ENCODE measurements around the gene PAEP.
A peak's percentile ranks its signal among the peaks of the same experiment; 100 is the strongest.
"Not testable (repeated sequence)": the region's sequence is repeated elsewhere in the genome, so short reads cannot be mapped to it uniquely, and the experiment has no call there.

The PAEP gene

GRCh38 chr9:135521608-135522095 lies 39.9 kb upstream of the PAEP start:
- no peak for TF ChIP-seq JUND (IDR thresholded peaks at IDR 0.05; ENCODE audit: low read depth)
- in situ Hi-C loops (cut with HindIII; ENCODE audit: low pct_unique_long_range_greater_than_20kb, low sequenced_read_pairs) = no loop called here
- DNase-seq (ENCODE audit: low read depth in 1 of 2, low spot score in 1 of 2) = no peak

DNA sequence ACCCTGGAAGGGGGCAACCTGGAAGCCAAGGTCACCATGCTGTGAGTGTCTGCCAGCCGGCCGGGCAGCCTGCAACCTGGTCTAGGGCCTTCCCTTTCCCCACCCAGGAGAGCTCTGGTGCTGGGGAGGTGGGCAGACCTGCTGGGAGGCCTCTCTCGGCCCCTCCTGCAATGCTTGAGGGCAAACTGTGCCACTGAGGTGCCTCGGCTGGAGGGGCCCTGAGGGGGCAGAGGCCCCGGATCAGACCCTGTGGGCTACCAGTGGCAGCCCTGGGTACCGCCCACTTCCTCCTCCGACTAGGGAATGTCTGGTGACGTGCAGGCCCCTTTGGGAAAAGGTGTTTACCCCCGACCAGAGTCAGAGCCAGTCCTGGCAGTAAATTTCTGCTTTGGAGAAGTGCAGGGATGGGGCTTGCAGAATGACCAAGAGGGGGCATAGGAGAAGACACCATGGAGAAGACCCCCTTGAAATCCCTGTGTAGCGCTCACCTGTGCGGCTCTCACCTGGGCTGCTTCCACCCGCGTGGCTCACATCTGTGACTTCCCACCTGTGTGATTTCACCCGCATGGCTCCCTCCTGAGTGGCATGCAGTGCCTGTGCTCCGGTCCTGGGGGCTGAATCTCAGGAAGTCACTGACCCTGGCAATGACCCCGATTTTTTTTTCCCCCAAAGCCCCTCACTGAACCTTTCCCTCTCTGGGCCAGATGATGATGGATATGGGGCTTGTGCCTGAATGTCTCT lies 39.2 kb upstream of the PAEP start:
- DNase-seq (ENCODE audit: low read depth in 1 of 2, low spot score in 1 of 2) = no peak
- no peak for TF ChIP-seq JUND (IDR thresholded peaks at IDR 0.05; ENCODE audit: low read depth)
- in situ Hi-C loops (cut with HindIII; ENCODE audit: low pct_unique_long_range_greater_than_20kb, low sequenced_read_pairs) = no loop called here

- in situ Hi-C loops (cut with HindIII; ENCODE audit: low pct_unique_long_range_greater_than_20kb, low sequenced_read_pairs) = no loop called here
Measured at GRCh38 chr9:135522931-135523330, 38.6 kb upstream of the PAEP start.

DNA sequence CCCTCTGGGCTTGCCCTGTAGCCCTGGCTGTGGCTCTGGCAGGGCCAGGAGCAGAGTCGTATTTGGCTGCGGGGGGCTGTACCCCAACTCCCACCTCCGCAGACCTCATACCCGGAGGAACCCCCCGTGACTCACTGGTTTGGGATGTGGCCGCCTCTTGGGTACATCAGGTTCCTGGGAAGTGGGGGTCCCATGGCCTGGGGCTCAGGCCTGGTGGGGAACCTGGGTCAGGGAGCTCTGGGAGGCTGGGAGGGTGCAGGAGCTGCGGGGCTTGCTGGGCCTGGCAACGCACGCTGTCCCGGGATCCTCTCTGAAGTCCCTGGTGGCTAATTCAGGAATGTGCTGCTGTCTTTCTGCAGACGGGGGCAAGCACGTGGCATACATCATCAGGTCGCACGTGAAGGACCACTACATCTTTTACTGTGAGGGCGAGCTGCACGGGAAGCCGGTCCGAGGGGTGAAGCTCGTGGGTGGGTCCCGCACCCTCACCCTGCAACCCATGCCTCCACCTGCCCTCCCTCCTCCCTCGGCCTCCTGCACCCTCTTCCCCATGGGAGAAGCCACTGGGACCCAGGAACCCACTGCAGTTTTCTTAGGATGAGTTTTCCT lies 37.9 kb upstream of the PAEP start:
- in situ Hi-C loops (cut with HindIII; ENCODE audit: low pct_unique_long_range_greater_than_20kb, low sequenced_read_pairs) = no loop called here
- TF ChIP-seq JUND (IDR thresholded peaks at IDR 0.05; ENCODE audit: low read depth) = no peak
- no peak for DNase-seq (ENCODE audit: low read depth in 1 of 2, low spot score in 1 of 2)

More at GRCh38 chr9:135522931-135523330, 38.6 kb upstream of the PAEP start:
- no peak for TF ChIP-seq JUND (IDR thresholded peaks at IDR 0.05; ENCODE audit: low read depth)
- no peak for DNase-seq (ENCODE audit: low read depth in 1 of 2, low spot score in 1 of 2)

DNA sequence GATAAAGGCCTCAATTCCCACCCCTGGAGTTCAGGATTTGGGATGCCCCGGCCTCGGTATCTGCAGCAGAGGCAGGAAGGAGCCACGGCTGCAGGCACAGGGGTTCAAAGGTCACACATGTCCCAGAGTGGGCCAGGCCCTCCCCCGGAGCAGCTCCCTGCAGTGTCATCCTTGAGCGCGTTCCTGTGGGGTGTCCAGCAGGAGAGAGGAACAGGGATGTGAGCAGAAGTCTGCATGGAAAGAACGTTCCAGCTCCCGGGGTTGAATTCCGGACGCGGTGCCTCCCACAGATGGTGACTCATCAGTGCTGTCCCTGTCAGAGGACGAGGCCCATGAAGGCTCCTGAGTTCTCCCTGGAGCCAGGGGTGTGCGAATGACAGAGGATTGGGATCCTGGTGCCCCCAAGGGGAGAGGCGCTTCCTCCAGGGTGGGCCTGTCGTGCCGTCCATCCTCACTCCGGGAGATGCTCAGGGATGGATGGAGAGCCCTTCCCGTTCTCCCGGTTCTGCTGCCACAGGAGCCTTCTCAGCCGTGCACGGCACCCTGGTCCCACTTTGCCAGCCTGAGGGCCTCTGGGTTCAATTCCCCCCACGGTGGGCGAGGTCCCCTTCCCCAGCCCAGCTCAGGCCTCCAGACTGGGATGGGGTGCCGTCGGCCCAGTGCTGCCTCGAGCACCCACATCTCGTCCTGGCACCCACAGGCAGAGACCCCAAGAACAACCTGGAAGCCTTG lies 37.3 kb upstream of the PAEP start:
- no peak for DNase-seq (ENCODE audit: low read depth in 1 of 2, low spot score in 1 of 2)
- no peak for TF ChIP-seq JUND (IDR thresholded peaks at IDR 0.05; ENCODE audit: low read depth)
- in situ Hi-C loops (cut with HindIII; ENCODE audit: low pct_unique_long_range_greater_than_20kb, low sequenced_read_pairs) = no loop called here

- no peak for DNase-seq (ENCODE audit: low read depth in 1 of 2, low spot score in 1 of 2)
- in situ Hi-C loops (cut with HindIII; ENCODE audit: low pct_unique_long_range_greater_than_20kb, low sequenced_read_pairs) = no loop called here
- TF ChIP-seq JUND (IDR thresholded peaks at IDR 0.05; ENCODE audit: low read depth) = no peak
Measured at GRCh38 chr9:135525241-135526088, 36.1 kb upstream of the PAEP start.

DNA sequence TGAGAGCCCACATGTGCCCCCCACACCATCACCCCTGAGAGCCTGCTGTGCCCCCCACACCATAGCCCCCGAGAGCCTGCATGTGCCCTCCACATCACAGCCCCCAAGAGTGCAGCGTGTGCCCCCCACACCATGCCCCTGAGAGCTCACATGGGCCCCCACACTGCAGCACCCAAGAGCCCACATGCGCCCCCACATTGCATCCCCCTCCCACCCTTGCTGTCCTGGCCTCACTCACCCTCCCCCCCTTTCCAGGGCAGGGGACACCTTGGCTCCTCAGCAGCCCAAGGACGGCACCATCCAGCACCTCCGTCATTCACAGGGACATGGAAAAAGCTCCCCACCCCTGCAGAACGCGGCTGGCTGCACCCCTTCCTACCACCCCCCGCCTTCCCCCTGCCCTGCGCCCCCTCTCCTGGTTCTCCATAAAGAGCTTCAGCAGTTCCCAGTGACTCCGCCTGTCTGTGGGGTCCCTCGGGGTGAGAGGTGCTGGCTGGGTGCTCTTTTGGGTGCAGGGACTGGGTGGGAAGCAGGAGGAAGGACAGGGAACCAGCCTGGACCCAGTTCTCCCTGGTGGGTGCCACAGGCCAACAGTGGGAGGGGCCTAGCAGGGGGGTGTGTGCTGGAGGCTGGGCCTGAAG lies 35.3 kb upstream of the PAEP start:
- no peak for DNase-seq (ENCODE audit: low read depth in 1 of 2, low spot score in 1 of 2)
- in situ Hi-C loops (cut with HindIII; ENCODE audit: low pct_unique_long_range_greater_than_20kb, low sequenced_read_pairs) = no loop called here

GRCh38 chr9:135526730-135527571 lies 34.6 kb upstream of the PAEP start:
- no peak for TF ChIP-seq JUND (IDR thresholded peaks at IDR 0.05; ENCODE audit: low read depth)
- DNase-seq (ENCODE audit: low read depth in 1 of 2, low spot score in 1 of 2) = peak in 1 of 2 experiments; percentile 26
- in situ Hi-C loops (cut with HindIII; ENCODE audit: low pct_unique_long_range_greater_than_20kb, low sequenced_read_pairs) = no loop called here

More for the DNA sequence above, 35.3 kb upstream of the PAEP start:
- TF ChIP-seq JUND (IDR thresholded peaks at IDR 0.05; ENCODE audit: low read depth) = no peak

GRCh38 chr9:135528842-135529435 lies 32.6 kb upstream of the PAEP start:
- in situ Hi-C loops (cut with HindIII; ENCODE audit: low pct_unique_long_range_greater_than_20kb, low sequenced_read_pairs); DNase-seq (ENCODE audit: low read depth in 1 of 2, low spot score in 1 of 2): not testable (repeated sequence)

GRCh38 chr9:135530146-135530545 lies 31.4 kb upstream of the PAEP start:
- TF ChIP-seq JUND (IDR thresholded peaks at IDR 0.05; ENCODE audit: low read depth) = no peak
- DNase-seq (ENCODE audit: low read depth in 1 of 2, low spot score in 1 of 2) = no peak
- in situ Hi-C loops (cut with HindIII; ENCODE audit: low pct_unique_long_range_greater_than_20kb, low sequenced_read_pairs) = no loop called here

GRCh38 chr9:135531096-135531495 lies 30.5 kb upstream of the PAEP start:
- in situ Hi-C loops (cut with HindIII; ENCODE audit: low pct_unique_long_range_greater_than_20kb, low sequenced_read_pairs) = no loop called here
- no peak for TF ChIP-seq JUND (IDR thresholded peaks at IDR 0.05; ENCODE audit: low read depth)
- no peak for DNase-seq (ENCODE audit: low read depth in 1 of 2, low spot score in 1 of 2)
